Daoy (cell line): Measurements from ENCODE around the gene PRRT4. TPM values are rescaled to one million over a fixed set of nuclear protein-coding genes. Genes with fewer than 3 reads are reported as not detected.

Source experiments
- total RNA-seq: library from RNA; depleted of rRNA; stranded (reverse); fragments of >200 nt; shearing (Covaris generic); gene quantifications from 2 replicates; pipeline ENCODE4 v1.2.3, GENCODE V29; 2014; rRNA removed

The PRRT4 gene
- total RNA-seq, 1 experiment from 2014 or later = not detected

Other genes starting within 250 kb of the PRRT4 start
- not detected in 2 replicates for gene LEP, start 120.4 kb downstream of the PRRT4 start, total RNA-seq
- gene RBM28, start 17.8 kb downstream of the PRRT4 start, total RNA-seq = 63.4 and 63.5 TPM in 2 replicates
- gene IMPDH1, start 48.3 kb upstream of the PRRT4 start, total RNA-seq = 76.1 and 81.1 TPM in 2 replicates
- 37.4 and 39.8 TPM in 2 replicates for gene HILPDA, start 94.2 kb upstream of the PRRT4 start, total RNA-seq
- 78.2 and 87.8 TPM in 2 replicates for gene METTL2B, start 115.1 kb upstream of the PRRT4 start, total RNA-seq